HG02642 (cell line): ENCODE measurements around the gene RAP1GAP2.

Source experiments
- ATAC-seq: cut with Tn5 transposase; IDR thresholded peaks from one replicate; pipeline ENCODE4 v1.9.1; 2021; ENCODE audit warnings: mild to moderate bottlenecking; ENCODE audit not compliant: unreplicated experiment, poor library complexity

The RAP1GAP2 gene

GRCh38 chr17:2961446-2961845, 165.2 kb downstream of the RAP1GAP2 start:
- no peak for ATAC-seq

- no peak for ATAC-seq
Measured at GRCh38 chr17:2962236-2962635, 166.0 kb downstream of the RAP1GAP2 start.

- no peak for ATAC-seq
Measured at GRCh38 chr17:2962729-2963128, 166.5 kb downstream of the RAP1GAP2 start.

GRCh38 chr17:2963332-2964027, 167.2 kb downstream of the RAP1GAP2 start:
- ATAC-seq: no peak

- no peak for ATAC-seq
Measured at GRCh38 chr17:2964028-2964356, 167.8 kb downstream of the RAP1GAP2 start.

- ATAC-seq: no peak
Measured at GRCh38 chr17:2964370-2964769, 168.1 kb downstream of the RAP1GAP2 start.

- ATAC-seq: no peak
Measured at GRCh38 chr17:2964831-2965230, 168.6 kb downstream of the RAP1GAP2 start.

GRCh38 chr17:2965621-2966595, 169.7 kb downstream of the RAP1GAP2 start:
- no peak for ATAC-seq

- ATAC-seq: no peak
Measured at GRCh38 chr17:2967515-2967914, 171.3 kb downstream of the RAP1GAP2 start.

GRCh38 chr17:2971851-2972250, 175.6 kb downstream of the RAP1GAP2 start:
- ATAC-seq: no peak

GRCh38 chr17:2972749-2973148, 176.5 kb downstream of the RAP1GAP2 start:
- ATAC-seq: no peak

GRCh38 chr17:2974347-2974746, 178.1 kb downstream of the RAP1GAP2 start:
- no peak for ATAC-seq

- no peak for ATAC-seq
Measured at GRCh38 chr17:2975469-2975958, 179.3 kb downstream of the RAP1GAP2 start.

GRCh38 chr17:2977157-2977556, 180.9 kb downstream of the RAP1GAP2 start:
- ATAC-seq: no peak

GRCh38 chr17:2978116-2978515, 181.9 kb downstream of the RAP1GAP2 start:
- ATAC-seq: no peak

- no peak for ATAC-seq
Measured at GRCh38 chr17:2978991-2979390, 182.8 kb downstream of the RAP1GAP2 start.

GRCh38 chr17:2980211-2980903, 184.1 kb downstream of the RAP1GAP2 start:
- ATAC-seq: no peak

- ATAC-seq: no peak
Measured at GRCh38 chr17:2980904-2981246, 184.6 kb downstream of the RAP1GAP2 start.

GRCh38 chr17:2981325-2981724, 185.1 kb downstream of the RAP1GAP2 start:
- ATAC-seq: no peak

- no peak for ATAC-seq
Measured at GRCh38 chr17:2982854-2983253, 186.6 kb downstream of the RAP1GAP2 start.

- no peak for ATAC-seq
Measured at GRCh38 chr17:2983255-2983654, 187.0 kb downstream of the RAP1GAP2 start.
